H9 (cell line): ENCODE results near the gene LEO1. TPM values are rescaled to one million over a fixed set of nuclear protein-coding genes. Genes with fewer than 3 reads are reported as not detected.

ENCODE experiments used
- DNase-seq: peaks from one replicate; pipeline ENCODE4 v3.0.0-alpha.2; 2017
- H2AFZ ChIP-seq: one replicate; pipeline ENCODE4 v1.6.1; 2013; ENCODE audit warnings: mild to moderate bottlenecking, low read length, control low read depth, moderate library complexity
- H2AK5ac ChIP-seq: 2 replicates; pipeline ENCODE4 v1.6.1; 2013; ENCODE audit warnings: low read length, control low read depth, mixed read lengths; ENCODE audit not compliant: insufficient read length
- H2BK120ac ChIP-seq: one replicate; pipeline ENCODE4 v1.6.1; 2013; ENCODE audit warnings: low read depth, mild to moderate bottlenecking, low read length, control low read depth, inconsistent platforms; ENCODE audit not compliant: poor library complexity, severe bottlenecking
- H2BK12ac ChIP-seq: 2 replicates; pipeline ENCODE4 v1.6.1; 2013; ENCODE audit warnings: low read length, control low read depth, mixed read lengths, low read depth; ENCODE audit not compliant: insufficient read length
- H2BK15ac ChIP-seq: 2 replicates; pipeline ENCODE4 v1.6.1; 2013; ENCODE audit warnings: low read depth, low read length, control low read depth
- H2BK20ac ChIP-seq: one replicate; pipeline ENCODE4 v1.6.1; 2013; ENCODE audit warnings: low read depth, mild to moderate bottlenecking, low read length, control low read depth, inconsistent platforms; ENCODE audit not compliant: poor library complexity, severe bottlenecking
- H2BK5ac ChIP-seq: 2 replicates; pipeline ENCODE4 v1.6.1; 2013; ENCODE audit warnings: low read length, control low read depth, mixed read lengths; ENCODE audit not compliant: insufficient read length
- H3K14ac ChIP-seq: 2 replicates; pipeline ENCODE4 v1.6.1; 2013; ENCODE audit warnings: low read length, control low read depth; ENCODE audit not compliant: insufficient read depth
- H3K18ac ChIP-seq: 2 replicates; pipeline ENCODE4 v1.6.1; 2013; ENCODE audit warnings: low read depth, mild to moderate bottlenecking, mixed read lengths, low read length, control low read depth; ENCODE audit not compliant: insufficient read length
- H3K23ac ChIP-seq: 2 replicates; pipeline ENCODE4 v1.6.1; 2013; ENCODE audit warnings: low read length, control low read depth, mixed read lengths, low read depth; ENCODE audit not compliant: insufficient read length
- H3K23me2 ChIP-seq: 2 replicates; pipeline ENCODE4 v1.6.1; 2013; ENCODE audit warnings: low read depth, mild to moderate bottlenecking, mixed read lengths, low read length, control low read depth; ENCODE audit not compliant: insufficient read length, poor library complexity, severe bottlenecking
- H3K27ac ChIP-seq: 2 replicates; pipeline ENCODE4 v1.5.1; 2013; ENCODE audit warnings: low read length, control low read depth, mixed read lengths, low read depth; ENCODE audit not compliant: insufficient read length
- H3K27me3 ChIP-seq: 2 replicates; pipeline ENCODE4 v1.6.1; 2013; ENCODE audit warnings: low read length, control low read depth, inconsistent platforms; ENCODE audit not compliant: insufficient read depth
- H3K4ac ChIP-seq: 2 replicates; pipeline ENCODE4 v1.6.1; 2013; ENCODE audit warnings: low read depth, mild to moderate bottlenecking, control low read depth, inconsistent platforms, low read length, moderate library complexity
- H3K4me1 ChIP-seq: 2 replicates; pipeline ENCODE4 v1.6.1; 2013; ENCODE audit warnings: low read length, control low read depth, inconsistent platforms; ENCODE audit not compliant: insufficient read depth
- H3K4me2 ChIP-seq: 2 replicates; pipeline ENCODE4 v1.6.1; 2013; ENCODE audit warnings: low read length, control low read depth, mixed read lengths; ENCODE audit not compliant: insufficient read length, insufficient read depth
- H3K56ac ChIP-seq: 2 replicates; pipeline ENCODE4 v1.6.1; 2013; ENCODE audit warnings: low read depth, mild to moderate bottlenecking, mixed read lengths, low read length, control low read depth; ENCODE audit not compliant: insufficient read length
- H3K79me1 ChIP-seq: 2 replicates; pipeline ENCODE4 v1.6.1; 2013; ENCODE audit warnings: low read depth, mild to moderate bottlenecking, moderate library complexity, low read length, control low read depth, inconsistent platforms; ENCODE audit not compliant: insufficient read depth, poor library complexity, severe bottlenecking
- H3K79me2 ChIP-seq: 2 replicates; pipeline ENCODE4 v1.6.1; 2013; ENCODE audit warnings: low read length, control low read depth, inconsistent platforms; ENCODE audit not compliant: insufficient read depth
- H3K9ac ChIP-seq: 2 replicates; pipeline ENCODE4 v1.6.1; 2013; ENCODE audit warnings: low read length, control low read depth, mixed read lengths; ENCODE audit not compliant: insufficient read length; ENCODE audit errors: extremely low read depth
- H3K9me3 ChIP-seq: one replicate; pipeline ENCODE4 v1.6.1; 2013; ENCODE audit warnings: low read depth, low read length, inconsistent platforms; ENCODE audit not compliant: control insufficient read depth
- H3T11ph ChIP-seq: one replicate; pipeline ENCODE4 v1.6.1; 2013; ENCODE audit warnings: mild to moderate bottlenecking, low read length, control low read depth, inconsistent platforms
- H4K20me1 ChIP-seq: one replicate; pipeline ENCODE4 v1.6.1; 2013; ENCODE audit not compliant: control insufficient read depth, insufficient read length, insufficient read depth
- H4K5ac ChIP-seq: 2 replicates; pipeline ENCODE4 v1.6.1; 2013; ENCODE audit warnings: low read depth, mild to moderate bottlenecking, mixed read lengths, low read length, control low read depth; ENCODE audit not compliant: insufficient read length
- H4K8ac ChIP-seq: replicated peaks from 2 replicates; pipeline ENCODE4 v1.6.1; 2013; ENCODE audit warnings: low read length, control low read depth, mixed read lengths, low read depth; ENCODE audit not compliant: insufficient read length
- H4K91ac ChIP-seq: 2 replicates; pipeline ENCODE4 v1.6.1; 2013; ENCODE audit warnings: low read depth, mild to moderate bottlenecking, moderate library complexity, mixed read lengths, low read length, control low read depth; ENCODE audit not compliant: insufficient read length
- H3K27ac Mint-ChIP-seq, 3 experiments: 2 replicates in 2 of 3; 3 replicates in 1 of 3; pipeline ENCODE4 v1.8.0; 2020 to 2021; ENCODE audit warnings: mixed read lengths in 3 of 3, mild to moderate bottlenecking in 1 of 3, moderate library complexity in 1 of 3
- H3K27me3 Mint-ChIP-seq: 2 replicates; pipeline ENCODE4 v1.8.0; 2021; ENCODE audit warnings: low read depth, mild to moderate bottlenecking, moderate library complexity, mixed read lengths
- H3K36me3 Mint-ChIP-seq, 3 experiments: 2 replicates in 2 of 3; 3 replicates in 1 of 3; pipeline ENCODE4 v1.8.0; 2020 to 2021; ENCODE audit warnings: low read depth in 3 of 3, mixed read lengths in 3 of 3; ENCODE audit not compliant: insufficient read depth in 1 of 3
- H3K4me1 Mint-ChIP-seq, 2 experiments: 2 replicates each; pipeline ENCODE4 v1.8.0; 2020; ENCODE audit warnings: mixed read lengths in 2 of 2
- H3K4me3 Mint-ChIP-seq, 2 experiments: 2 replicates in 1 of 2; 3 replicates in 1 of 2; pipeline ENCODE4 v1.8.0; 2020 to 2021; ENCODE audit warnings: mild to moderate bottlenecking in 2 of 2, mixed read lengths in 2 of 2, moderate library complexity in 1 of 2
- H3K9me3 Mint-ChIP-seq, 2 experiments: 2 replicates in 1 of 2; 3 replicates in 1 of 2; pipeline ENCODE4 v1.8.0; 2020; ENCODE audit warnings: mild to moderate bottlenecking in 2 of 2, mixed read lengths in 2 of 2, moderate library complexity in 1 of 2
- CTCF ChIP-seq: fragments of 200-600 bp; sonication (generic); conservative IDR thresholded peaks from 3 replicates; pipeline ENCODE4 v1.8.0; 2021; ENCODE audit warnings: antibody characterized with exemption, mild to moderate bottlenecking
- WGBS: extraction: QIAGEN DNeasy Blood & Tissue Kit; methylation state at CpG from one replicate; pipeline ENCODE4 v1.1.7; 2013; ENCODE audit warnings: missing lambda C conversion rate, low lambda C conversion rate, mixed read lengths; ENCODE audit not compliant: insufficient read length; ENCODE audit errors: extremely low coverage; 5-methylcytosine and 5-hydroxymethylcytosine counted together
- total RNA-seq: library from RNA; stranded (reverse); gene quantifications from 2 replicates; pipeline ENCODE4 v1.2.1, GENCODE V29; 2021

LEO1 gene
- total RNA-seq, 1 experiment from 2014 or later = 30.3 TPM

- Histone ChIP-seq H3K4ac (no peak overlapping the region), H2BK5ac (no peak overlapping the region), H3K23me2 (peaks cover 4% of the 10 kb centered on the region), H2BK15ac (no peak overlapping the region), H3T11ph (no peak overlapping the region), H3K27me3 (no peaks in the 10 kb centered on the region), H3K18ac (peak overlapping the region; percentile 95), H4K20me1 (no peaks in the 10 kb centered on the region), H3K23ac (no peak overlapping the region), H3K4me1 (no peaks in the 10 kb centered on the region), H2AFZ (no peak overlapping the region), H3K9ac (peak overlapping the region; percentile 94), H4K8ac (no peak overlapping the region), H3K27ac (no peak overlapping the region), H3K79me1 (no peaks in the 10 kb centered on the region), H2BK20ac (no peak overlapping the region), H2BK120ac (no peak overlapping the region), H3K79me2 (peaks cover 16% of the 10 kb centered on the region; the same call in 1 of the 2 replicates), H3K4me2 (peak overlapping the region; percentile 89), H2BK12ac (no peak overlapping the region), H4K91ac (no peak overlapping the region), H3K9me3 (no peaks in the 10 kb centered on the region), H3K56ac (no peak overlapping the region), H4K5ac (peak overlapping the region; percentile 45), H2AK5ac (no peak overlapping the region), H3K14ac (peak overlapping the region; percentile 94)
- no peak for TF ChIP-seq CTCF
- DNase-seq = no peak
- peaks cover 8 to 11% (median 9%) of the 10 kb centered on the region in 3 experiments for H3K36me3 Mint-ChIP-seq
- peaks cover 7 to 13% of the 10 kb centered on the region in 2 experiments for H3K4me1 Mint-ChIP-seq
- no peaks in the 10 kb centered on the region; the same call in 1 of the 2 replicates for H3K27me3 Mint-ChIP-seq
- H3K27ac Mint-ChIP-seq = peak overlapping the region; percentile 97 to 99 (median 98)
- H3K4me3 Mint-ChIP-seq = peak overlapping the region; percentile 99 to 100
- peaks cover 3 to 4% of the 10 kb centered on the region in 2 experiments; a peak in 4 of 5 replicates for H3K9me3 Mint-ChIP-seq
- no CpG with 5 or more reads among the region's 7 CpGs for WGBS
Observed at GRCh38 chr15:51971032-51971374, 575 bp downstream of the LEO1 start.
